OCI-LY7 (cell line): ENCODE results near the gene SEC23A. TPM values are rescaled to one million over a fixed set of nuclear protein-coding genes. Genes with fewer than 3 reads are reported as not detected.

Experiments used
- BruUV-seq: library from RNA; stranded (reverse); fragments of 400-500 nt; replicated peaks from 2 replicates; lab custom pipeline; 2021; lab: Mats Ljungman, UMichigan
- CTCF ChIA-PET: fragments of 300-600 bp; sonication (Branson Sonifier 250); formaldehyde crosslinking; loops from one replicate; lab custom pipeline; 2022; ENCODE audit warnings: antibody characterized with exemption; ENCODE audit not compliant: unreplicated experiment; lab: Charles Lee
- POLR2A ChIA-PET: fragments of 300-600 bp; sonication (Branson Sonifier 250); formaldehyde crosslinking; loops from one replicate; lab custom pipeline; 2022; ENCODE audit warnings: antibody characterized with exemption; lab: Charles Lee
- DNase-seq: peaks from one replicate; pipeline ENCODE4 v3.0.0-alpha.2; 2015; ENCODE audit warnings: low spot score
- H2AFZ ChIP-seq: fragments of 200-600 bp; sonication (generic), shearing (Covaris generic); 2 replicates; pipeline ENCODE4 v1.6.1; 2014; ENCODE audit warnings: mild to moderate bottlenecking, antibody characterized with exemption, low read length, moderate library complexity
- H3K27ac ChIP-seq: fragments of 200-600 bp; sonication (generic); 2 replicates; pipeline ENCODE4 v1.5.1; 2014; ENCODE audit warnings: mixed run types, low read depth, mild to moderate bottlenecking, moderate library complexity, low read length, inconsistent platforms; ENCODE audit not compliant: poor library complexity, severe bottlenecking
- H3K36me3 ChIP-seq: fragments of 200-600 bp; sonication (generic); 2 replicates; pipeline ENCODE4 v1.6.1; 2014; ENCODE audit warnings: mild to moderate bottlenecking, antibody characterized with exemption, low read length, moderate library complexity, mixed read lengths; ENCODE audit not compliant: insufficient read depth
- H3K4me1 ChIP-seq: fragments of 200-600 bp; sonication (generic); 2 replicates; pipeline ENCODE4 v1.5.1; 2014; ENCODE audit warnings: mild to moderate bottlenecking, low read length; ENCODE audit not compliant: insufficient read depth, poor library complexity, severe bottlenecking
- H3K4me2 ChIP-seq: fragments of 200-600 bp; sonication (generic); 2 replicates; pipeline ENCODE4 v1.6.1; 2014; ENCODE audit warnings: mild to moderate bottlenecking, low read length
- H3K4me3 ChIP-seq: fragments of 200-600 bp; sonication (generic); 2 replicates; pipeline ENCODE4 v1.5.1; 2014; ENCODE audit warnings: mild to moderate bottlenecking, low read depth, low read length; ENCODE audit not compliant: poor library complexity, severe bottlenecking
- H3K79me2 ChIP-seq: fragments of 200-600 bp; sonication (generic); 2 replicates; pipeline ENCODE4 v1.6.1; 2016; ENCODE audit warnings: low read depth, mild to moderate bottlenecking, low read length, moderate library complexity, mixed read lengths; ENCODE audit not compliant: insufficient read depth
- H3K9me2 ChIP-seq: fragments of 200-600 bp; sonication (generic); 2 replicates; pipeline ENCODE4 v1.6.1; 2016; ENCODE audit warnings: mild to moderate bottlenecking, low read length, mixed read lengths; ENCODE audit not compliant: insufficient read depth
- H3K9me3 ChIP-seq: fragments of 200-600 bp; sonication (generic); 2 replicates; pipeline ENCODE4 v1.6.1; 2014; ENCODE audit warnings: mild to moderate bottlenecking, mixed run types, low read length, mixed read lengths
- H4K20me1 ChIP-seq: fragments of 200-600 bp; sonication (generic); 2 replicates; pipeline ENCODE4 v1.6.1; 2014; ENCODE audit warnings: mild to moderate bottlenecking, antibody characterized with exemption, low read length, moderate library complexity, mixed read lengths; ENCODE audit not compliant: insufficient read depth
- CTCF ChIP-seq: fragments of 200-600 bp; sonication (generic); conservative IDR thresholded peaks from 2 replicates; pipeline ENCODE4 v1.5.1; 2014; ENCODE audit warnings: mild to moderate bottlenecking, antibody characterized with exemption, low read length, moderate library complexity, mixed read lengths
- EZH2phosphoT487 ChIP-seq: fragments of 200-600 bp; sonication (generic); IDR thresholded peaks from 2 replicates; pipeline ENCODE4 v1.6.1; 2018; ENCODE audit warnings: low read depth, borderline replicate concordance, mild to moderate bottlenecking, mixed run types, antibody characterized with exemption, low read length, moderate library complexity, mixed read lengths
- intact Hi-C: fragments of 100-400 bp; cut with micrococcal nuclease; formaldehyde crosslinking; loops from one replicate; pipeline ENCODE4 v1.10.0; 2022; ENCODE audit not compliant: unreplicated experiment
- total RNA-seq, 2 experiments: library from RNA; depleted of rRNA in 1 of 2; stranded (reverse); fragments of >200 nt in 1 of 2; shearing (Covaris generic) in 1 of 2; gene quantifications; 2 replicates each; pipeline ENCODE4 v1.2.3, GENCODE V29; 2014 to 2022

The SEC23A gene
- total RNA-seq, 2 experiments from 2014 or later: 47.5 to 55.7 TPM

DNA sequence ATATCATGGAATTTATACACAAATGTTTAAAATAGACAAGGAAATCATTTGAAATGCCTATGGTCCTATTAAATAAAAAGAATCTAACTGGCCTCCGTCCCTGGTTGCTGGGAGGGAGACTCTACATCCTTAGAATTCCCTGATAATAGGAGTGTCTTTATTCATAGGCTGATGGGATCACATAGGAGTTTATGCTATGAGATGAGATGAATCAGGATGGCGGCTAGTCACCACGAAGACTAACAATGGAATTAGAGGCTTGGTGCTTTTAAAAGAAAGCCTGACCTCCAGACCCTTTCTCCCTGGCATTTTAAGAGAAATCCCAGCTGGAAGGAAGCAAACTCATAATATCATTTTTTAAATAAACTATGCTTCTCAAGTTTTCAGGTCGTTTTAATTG is 69.7 kb downstream of the SEC23A start:
- no TSS peak for BruUV-seq
- Histone ChIP-seq H4K20me1 (no peaks in the 10 kb centered on the region), H3K27ac (no peak overlapping the region), H2AFZ (no peak overlapping the region), H3K36me3 (peaks cover 49% of the 10 kb centered on the region), H3K4me2 (no peak overlapping the region), H3K9me3 (no peaks in the 10 kb centered on the region), H3K9me2 (no peaks in the 10 kb centered on the region), H3K4me3 (no peak overlapping the region), H3K79me2 (no peaks in the 10 kb centered on the region), H3K4me1 (peaks cover 3% of the 10 kb centered on the region)
- TF ChIP-seq EZH2phosphoT487 (no peak), CTCF (no peak)
- intact Hi-C loops: no loop called here
- ChIA-PET POLR2A (interaction anchor here (0.6 to 1.6 kb wide), 2 partner anchors 81 to 161 kb away, joined by 3 read pairs; partner anchors contain the start of gene GEMIN2), CTCF (no interaction called here)
- DNase-seq: no peak

DNA sequence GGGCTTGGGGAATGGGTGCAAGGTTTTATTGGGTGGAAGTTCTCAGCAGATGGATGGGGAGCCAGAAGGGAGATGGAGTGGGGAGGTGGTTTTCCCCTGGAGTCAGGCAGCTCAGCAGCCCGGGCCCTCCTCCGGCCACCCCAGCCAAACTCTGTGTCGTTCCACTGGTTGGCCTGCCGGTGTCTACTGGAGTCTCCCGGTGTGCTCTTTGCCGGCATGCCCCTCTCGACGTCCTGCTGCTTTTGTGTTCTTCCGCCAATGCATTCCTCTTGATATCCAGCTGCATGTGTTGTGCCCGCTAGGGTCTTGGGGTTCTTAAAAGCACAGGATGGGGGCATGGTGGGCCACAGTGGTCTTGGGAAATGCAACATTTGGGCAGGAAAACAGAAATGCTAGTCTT is 72.8 kb downstream of the SEC23A start:
- H3K36me3 ChIP-seq: peaks cover 23% of the 10 kb centered on the region; the same call in 1 of the 2 replicates
- H3K9me2 ChIP-seq: no peaks in the 10 kb centered on the region
- no peak overlapping the region for H3K4me2 ChIP-seq
- TF ChIP-seq EZH2phosphoT487 (no peak), CTCF (no peak)
- POLR2A ChIA-PET: no interaction called here
- no TSS peak for BruUV-seq
- no peaks in the 10 kb centered on the region for H4K20me1 ChIP-seq
- H3K9me3 ChIP-seq: no peaks in the 10 kb centered on the region
- DNase-seq: no peak
- H3K27ac ChIP-seq: no peak overlapping the region
- no peaks in the 10 kb centered on the region for H3K79me2 ChIP-seq
- H3K4me1 ChIP-seq: no peaks in the 10 kb centered on the region
- CTCF ChIA-PET: no interaction called here
- no peak overlapping the region for H2AFZ ChIP-seq
- no peak overlapping the region for H3K4me3 ChIP-seq
- intact Hi-C loops: no loop called here

DNA sequence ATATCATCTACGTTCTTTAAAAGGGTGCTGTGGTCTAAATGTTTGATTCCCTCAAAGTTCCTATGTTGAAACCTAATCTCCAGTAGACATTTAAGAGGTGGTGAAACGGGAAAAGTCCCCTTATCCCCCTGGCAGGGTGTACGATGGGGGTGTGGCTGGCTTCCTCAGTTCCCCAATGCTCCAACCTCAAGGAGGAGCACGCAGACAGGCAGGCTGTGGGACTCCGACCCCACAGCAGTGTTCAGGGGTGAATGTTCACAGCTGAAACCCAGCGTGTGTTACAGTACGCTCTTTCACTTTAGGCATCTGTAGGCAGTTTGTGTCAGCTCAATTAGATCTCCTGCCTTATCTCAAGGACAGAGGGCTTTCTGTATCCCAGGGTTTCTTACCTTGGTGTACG is 73.2 kb downstream of the SEC23A start:
- Histone ChIP-seq H3K36me3 (peaks cover 23% of the 10 kb centered on the region; the same call in 1 of the 2 replicates), H3K4me3 (no peak overlapping the region), H3K9me3 (no peaks in the 10 kb centered on the region), H3K79me2 (no peaks in the 10 kb centered on the region), H3K4me2 (no peak overlapping the region), H3K4me1 (no peaks in the 10 kb centered on the region), H4K20me1 (no peaks in the 10 kb centered on the region), H3K9me2 (no peaks in the 10 kb centered on the region), H3K27ac (no peak overlapping the region), H2AFZ (no peak overlapping the region)
- TF ChIP-seq CTCF (no peak), EZH2phosphoT487 (no peak)
- no peak for DNase-seq
- POLR2A ChIA-PET: no interaction called here
- BruUV-seq: no TSS peak
- intact Hi-C loops: no loop called here
- CTCF ChIA-PET: no interaction called here
